ENCODE results near the gene TMEM232.

DNA sequence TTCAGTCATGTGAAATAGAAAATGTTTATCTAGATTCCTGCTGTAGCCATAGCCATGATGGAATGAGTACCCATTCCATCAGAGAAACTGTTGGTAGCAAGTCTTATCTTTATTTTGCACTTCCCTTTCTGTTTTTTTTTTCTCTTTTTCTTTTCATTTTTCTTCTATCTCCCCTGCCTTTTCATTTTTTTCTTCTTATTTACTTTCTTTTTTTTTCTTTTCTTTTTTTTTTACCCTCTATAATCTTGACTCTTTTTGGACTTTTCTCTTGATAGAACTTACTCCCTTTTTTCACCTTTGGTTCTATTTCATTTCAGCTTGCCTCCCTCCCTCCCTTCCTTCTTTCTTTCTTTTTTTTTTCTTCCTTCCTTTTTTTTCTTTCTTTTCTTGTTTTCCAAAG, 27.7 kb upstream of the TMEM232 start:
- TF ChIP-seq EZH2 (IDR thresholded peaks at IDR 0.05; ENCODE audit: low read length): no peak
- TF ChIP-seq, protein P1, sequence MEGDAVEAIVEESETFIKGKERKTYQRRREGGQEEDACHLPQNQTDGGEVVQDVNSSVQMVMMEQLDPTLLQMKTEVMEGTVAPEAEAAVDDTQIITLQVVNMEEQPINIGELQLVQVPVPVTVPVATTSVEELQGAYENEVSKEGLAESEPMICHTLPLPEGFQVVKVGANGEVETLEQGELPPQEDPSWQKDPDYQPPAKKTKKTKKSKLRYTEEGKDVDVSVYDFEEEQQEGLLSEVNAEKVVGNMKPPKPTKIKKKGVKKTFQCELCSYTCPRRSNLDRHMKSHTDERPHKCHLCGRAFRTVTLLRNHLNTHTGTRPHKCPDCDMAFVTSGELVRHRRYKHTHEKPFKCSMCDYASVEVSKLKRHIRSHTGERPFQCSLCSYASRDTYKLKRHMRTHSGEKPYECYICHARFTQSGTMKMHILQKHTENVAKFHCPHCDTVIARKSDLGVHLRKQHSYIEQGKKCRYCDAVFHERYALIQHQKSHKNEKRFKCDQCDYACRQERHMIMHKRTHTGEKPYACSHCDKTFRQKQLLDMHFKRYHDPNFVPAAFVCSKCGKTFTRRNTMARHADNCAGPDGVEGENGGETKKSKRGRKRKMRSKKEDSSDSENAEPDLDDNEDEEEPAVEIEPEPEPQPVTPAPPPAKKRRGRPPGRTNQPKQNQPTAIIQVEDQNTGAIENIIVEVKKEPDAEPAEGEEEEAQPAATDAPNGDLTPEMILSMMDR (optimal IDR thresholded peaks at IDR 0.05 in 1 of 3, IDR thresholded peaks at IDR 0.05 in 1 of 3, conservative IDR thresholded peaks at IDR 0.05 in 1 of 3; ENCODE audit: extremely low read depth in 1 of 3, insufficient read depth in 2 of 3, low read length in 3 of 3): no peak

Measured in keratinocyte (primary cell).